GM19238 (cell line): ENCODE results near the gene ZNF808.
"Not testable (repeated sequence)": the region's sequence is repeated elsewhere in the genome, so short reads cannot be mapped to it uniquely, and the experiment has no call there.

Experiments used
- DNase-seq: peaks from one replicate; pipeline ENCODE4 v3.0.0; 2011; ENCODE audit warnings: low spot score; ENCODE audit not compliant: insufficient read length

ZNF808 gene

GRCh38 chr19:52527134-52527955, at the start of gene ZNF808:
ZNF808 (plus strand) TSS chr19:52527668; CDS start chr19:52543285, 15,617 bp downstream.
- peak; percentile 82 for DNase-seq

- DNase-seq: not testable (repeated sequence)
Observed at GRCh38 chr19:52484111-52484743, 43.2 kb upstream of the ZNF808 start.

- not testable (repeated sequence) for DNase-seq
Observed at GRCh38 chr19:52485064-52485463, 42.4 kb upstream of the ZNF808 start.

- not testable (repeated sequence) for DNase-seq
Observed at GRCh38 chr19:52485561-52486240, 41.8 kb upstream of the ZNF808 start.

DNA sequence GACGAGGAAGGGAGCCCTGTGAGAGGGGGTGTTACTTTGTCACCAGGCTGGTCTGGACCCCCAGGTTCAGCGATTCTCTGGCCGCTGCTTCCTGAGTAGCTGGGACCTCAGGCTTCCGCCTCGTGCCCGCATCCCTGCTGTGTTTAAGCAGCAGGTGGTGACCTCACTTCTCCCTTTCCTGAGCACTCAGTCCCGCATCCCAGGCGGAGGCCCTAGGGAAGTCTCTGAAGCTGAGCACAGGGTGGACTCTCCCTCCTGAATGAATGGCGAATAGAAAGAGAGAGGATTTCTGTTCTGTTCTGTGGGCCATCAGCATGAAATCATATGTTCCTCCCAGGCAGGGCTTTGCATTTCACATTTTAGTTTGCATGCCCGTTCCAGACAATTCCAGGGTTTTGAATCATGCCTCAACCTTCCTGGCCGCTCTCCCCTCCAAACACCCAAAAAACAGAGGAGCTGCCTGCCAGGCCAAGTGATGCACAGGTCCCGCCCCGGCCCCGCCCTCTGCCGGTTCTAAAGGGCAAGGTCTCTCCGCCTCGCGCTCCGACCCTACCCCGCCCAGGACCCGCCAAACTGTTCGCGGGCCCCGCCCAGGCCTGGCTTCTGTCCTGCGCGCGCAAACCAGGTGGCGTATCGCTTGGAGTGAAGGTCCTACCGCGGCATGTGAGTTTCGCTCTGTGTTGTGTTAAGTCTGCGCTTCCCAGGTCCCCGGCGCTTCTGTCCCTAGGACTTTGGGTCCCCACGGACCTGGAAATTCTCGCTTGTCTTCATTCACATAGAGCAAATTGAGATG, 35.1 kb upstream of the ZNF808 start:
- DNase-seq: no peak

- DNase-seq: no peak
Observed at GRCh38 chr19:52492994-52493470, 34.4 kb upstream of the ZNF808 start.

DNA sequence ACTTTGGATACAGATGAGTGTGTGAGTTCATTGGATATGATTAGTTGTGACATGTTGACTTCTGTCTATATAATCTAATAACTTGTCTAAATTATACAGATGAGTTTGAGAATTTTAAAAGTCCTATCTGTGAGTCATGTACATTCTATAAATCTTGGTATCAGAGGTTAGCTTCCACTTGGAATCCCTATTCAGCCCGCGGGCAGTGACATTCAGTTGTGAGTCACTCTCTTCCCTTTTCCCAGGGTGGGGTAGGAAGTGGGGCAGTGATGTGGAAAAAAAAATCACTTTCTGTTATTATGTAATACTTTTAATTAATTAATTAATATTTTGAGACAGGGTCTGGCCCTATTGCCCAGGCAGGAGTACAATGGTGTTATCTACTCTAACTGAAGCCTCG, 33.0 kb upstream of the ZNF808 start:
- DNase-seq: no peak

- no peak for DNase-seq
Observed at GRCh38 chr19:52498571-52498970, 28.9 kb upstream of the ZNF808 start.

DNA sequence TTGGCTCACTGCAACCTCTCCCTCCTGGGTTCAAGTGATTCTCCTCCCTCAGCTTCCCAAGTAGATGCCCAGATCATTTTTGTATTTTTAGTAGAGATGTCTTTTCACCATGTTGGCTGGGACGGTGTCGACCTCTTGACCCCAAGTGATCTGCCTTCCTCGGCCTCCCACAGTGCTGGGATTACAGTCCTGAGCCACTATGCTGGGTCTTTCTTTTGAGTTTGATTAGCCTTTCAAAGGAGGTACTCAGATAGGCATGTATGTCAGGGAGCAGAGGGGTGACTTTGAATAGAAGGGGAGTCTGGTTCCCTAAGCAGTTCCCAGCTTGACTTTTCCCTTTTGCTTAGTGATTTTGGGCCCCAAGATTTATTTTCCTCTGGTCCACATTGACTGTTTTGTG, 27.0 kb upstream of the ZNF808 start:
- not testable (repeated sequence) for DNase-seq

DNA sequence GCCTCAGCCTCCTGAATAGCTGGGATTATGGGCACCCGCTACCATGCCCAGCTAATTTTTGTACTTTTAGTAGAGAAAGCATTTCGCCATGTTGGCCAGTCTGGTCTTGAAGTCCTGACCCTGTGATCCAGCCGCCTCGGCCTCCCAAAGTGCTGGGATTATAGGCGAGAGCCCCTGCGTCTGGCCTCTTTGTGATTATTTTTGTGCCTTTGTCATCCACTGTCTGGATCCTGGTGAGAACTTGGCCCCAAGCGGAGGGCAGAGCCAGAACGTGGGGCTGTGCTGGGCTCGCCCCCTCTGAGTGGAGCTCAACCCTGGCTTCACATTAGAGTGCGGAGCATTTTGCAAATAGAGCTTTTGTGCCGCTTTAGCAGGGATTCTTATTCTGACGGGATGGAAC, 26.5 kb upstream of the ZNF808 start:
- DNase-seq: not testable (repeated sequence)

DNA sequence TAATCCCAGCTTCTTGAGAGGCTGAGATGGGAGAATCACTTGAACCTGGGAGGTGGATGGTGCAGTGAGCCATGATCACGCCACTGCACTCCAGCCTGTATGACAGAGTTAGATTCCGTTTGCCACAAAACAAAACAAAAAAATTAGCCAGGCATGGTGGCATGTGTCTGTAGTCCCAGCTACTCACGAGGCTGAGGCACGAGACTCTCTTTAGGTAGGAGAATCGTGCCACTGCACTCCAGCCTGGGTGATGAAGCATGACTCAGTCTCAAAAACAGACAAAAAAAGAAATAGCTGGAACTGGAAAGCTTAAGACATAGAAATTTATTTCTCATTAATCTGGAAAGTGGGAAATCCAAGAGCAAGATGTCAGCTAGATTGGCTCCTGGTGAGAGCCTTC, 20.2 kb upstream of the ZNF808 start:
- DNase-seq: no peak

GRCh38 chr19:52516191-52516590, 11.3 kb upstream of the ZNF808 start:
- no peak for DNase-seq

DNA sequence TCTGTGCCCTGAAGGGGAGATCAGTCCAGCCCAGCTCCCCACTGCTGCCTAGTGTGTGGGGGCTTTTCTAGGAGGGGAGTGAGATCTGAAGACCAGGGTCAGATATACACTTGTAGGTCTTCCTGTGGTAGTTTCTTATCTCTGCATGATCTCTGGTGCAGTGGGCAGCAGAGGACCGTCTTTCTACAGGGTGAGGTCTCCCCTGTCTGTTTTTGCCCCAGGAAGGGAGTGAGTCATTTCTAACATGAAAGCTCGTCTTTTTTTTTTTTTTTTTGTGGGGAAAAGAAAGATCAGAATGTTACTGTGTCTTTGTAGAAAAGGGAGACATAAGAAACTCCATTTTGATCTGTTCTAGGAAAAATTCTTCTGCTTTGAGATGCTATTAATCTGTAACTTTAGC, 8.8 kb upstream of the ZNF808 start:
- no peak for DNase-seq

- DNase-seq: not testable (repeated sequence)
Observed at GRCh38 chr19:52519175-52519574, 8.3 kb upstream of the ZNF808 start.

- DNase-seq: no peak
Observed at GRCh38 chr19:52520013-52520412, 7.5 kb upstream of the ZNF808 start.

GRCh38 chr19:52522551-52522950, 4.9 kb upstream of the ZNF808 start:
- DNase-seq: no peak

GRCh38 chr19:52524086-52524485, 3.4 kb upstream of the ZNF808 start:
- no peak for DNase-seq

DNA sequence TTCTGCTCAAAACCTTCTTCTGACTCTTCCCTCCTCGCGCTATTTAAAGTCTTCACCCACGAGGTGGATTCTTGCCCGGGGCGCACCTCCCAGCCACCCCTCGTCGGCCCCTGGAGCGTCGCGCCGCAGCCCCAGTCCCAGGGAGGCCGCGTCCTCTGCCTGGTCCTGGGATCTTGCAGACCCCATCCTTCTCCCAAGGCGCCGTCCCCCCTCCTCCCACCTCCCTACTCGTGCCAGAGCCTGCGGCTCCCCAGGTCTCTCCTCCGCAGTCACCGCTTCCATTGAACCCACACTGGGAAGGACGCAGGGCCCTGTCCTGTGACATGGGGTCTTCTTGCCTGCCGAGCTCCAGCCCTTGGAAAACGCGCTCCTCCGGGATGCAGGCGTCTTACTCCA, 486 bp downstream of the ZNF808 start:
- no peak for DNase-seq

DNA sequence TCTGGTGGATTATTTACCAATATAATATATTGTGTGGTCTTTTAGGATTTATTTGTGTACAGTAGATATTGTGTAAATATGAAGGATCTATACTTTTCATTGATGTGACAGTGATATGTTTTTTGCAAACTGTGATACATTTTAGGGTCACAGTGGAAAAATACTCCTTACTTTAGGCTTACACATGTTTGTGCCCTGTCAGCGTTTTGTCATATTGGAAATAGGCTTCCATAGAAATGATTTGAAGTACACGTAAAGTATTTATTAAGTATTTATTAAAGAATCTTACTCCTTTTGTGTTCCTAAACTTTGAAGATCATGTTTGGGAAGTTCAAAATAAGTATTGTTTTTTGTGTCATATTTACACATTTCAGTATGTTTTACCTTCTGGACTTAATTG, 5.0 kb downstream of the ZNF808 start:
- DNase-seq: no peak

GRCh38 chr19:52533901-52534300, 6.4 kb downstream of the ZNF808 start:
- no peak for DNase-seq

DNA sequence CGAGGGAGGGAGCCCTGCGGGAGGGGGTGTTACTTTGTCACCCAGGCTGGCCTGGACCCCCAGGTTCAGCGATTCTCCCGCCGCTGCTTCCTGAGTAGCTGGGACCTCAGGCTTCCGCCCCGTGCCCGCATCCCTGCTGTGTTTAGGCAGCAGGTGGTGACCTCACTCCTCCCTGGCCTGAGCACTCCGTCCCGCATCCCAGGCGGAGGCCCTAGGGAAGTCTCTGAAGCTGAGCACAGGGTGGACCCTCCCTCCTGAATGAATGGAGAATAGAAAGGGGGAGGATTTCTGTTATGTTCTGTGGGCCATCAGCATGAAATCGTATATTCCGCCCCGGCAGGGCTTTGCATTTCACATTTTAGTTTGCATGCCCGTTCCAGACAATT, 7.9 kb downstream of the ZNF808 start:
- not testable (repeated sequence) for DNase-seq
